HUES6 (cell line): Measurements from ENCODE around the gene DAGLA.

ENCODE experiments used
- H3K27ac ChIP-seq: 2 replicates; pipeline ENCODE4 v1.7.0; 2013; ENCODE audit warnings: low read depth, mild to moderate bottlenecking, low read length, inconsistent platforms
- H3K27me3 ChIP-seq: 2 replicates; pipeline ENCODE4 v1.6.1; 2013; ENCODE audit warnings: low read length; ENCODE audit not compliant: control insufficient read depth, insufficient read depth
- H3K36me3 ChIP-seq: 2 replicates; pipeline ENCODE4 v1.6.1; 2013; ENCODE audit warnings: low read length; ENCODE audit not compliant: control insufficient read depth, insufficient read depth
- H3K4me1 ChIP-seq: 2 replicates; pipeline ENCODE4 v1.6.1; 2013; ENCODE audit warnings: low read length; ENCODE audit not compliant: control insufficient read depth, insufficient read depth
- H3K4me3 ChIP-seq: 2 replicates; pipeline ENCODE4 v1.5.1; 2013; ENCODE audit warnings: low read depth, low read length
- H3K9ac ChIP-seq: one replicate; pipeline ENCODE4 v1.6.1; 2013; ENCODE audit warnings: mild to moderate bottlenecking, low read length
- H3K9me3 ChIP-seq: 2 replicates; pipeline ENCODE4 v1.6.1; 2013; ENCODE audit warnings: low read depth, low read length; ENCODE audit not compliant: control insufficient read depth, insufficient read depth

The DAGLA gene

DNA sequence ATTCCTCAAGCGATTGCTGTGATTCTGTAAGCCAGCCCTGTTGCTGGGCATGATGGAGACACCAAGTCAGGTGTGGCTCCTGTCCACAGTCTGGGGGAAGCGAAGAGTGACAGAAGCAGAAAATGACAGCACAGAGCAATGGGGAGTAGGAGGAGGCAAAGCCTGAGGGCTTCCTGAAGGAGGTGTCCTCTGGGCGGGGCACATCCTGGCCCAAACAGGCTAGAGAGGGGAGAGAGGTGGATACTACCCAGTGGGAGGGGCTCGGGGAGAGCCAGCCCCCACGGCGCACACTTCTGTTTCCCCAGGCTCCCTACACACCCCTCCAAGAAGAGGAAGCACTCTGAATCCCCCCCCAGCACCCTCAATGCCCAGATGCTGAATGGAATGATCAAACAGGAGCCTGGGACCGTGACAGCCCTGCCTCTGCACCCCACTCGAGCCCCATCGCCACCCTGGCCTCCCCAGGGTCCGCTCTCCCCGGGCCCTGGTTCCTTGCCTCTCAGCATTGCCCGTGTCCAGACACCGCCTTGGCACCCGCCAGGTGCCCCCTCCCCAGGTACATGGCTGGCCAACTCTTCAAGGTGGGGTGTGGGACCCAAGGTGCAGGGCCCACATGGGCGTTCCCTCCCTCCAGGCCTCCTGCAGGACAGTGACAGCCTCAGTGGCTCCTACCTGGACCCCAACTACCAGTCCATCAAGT, 91.2 kb downstream of the DAGLA start:
- Histone ChIP-seq H3K9ac (no peak overlapping the region), H3K4me3 (no peak overlapping the region), H3K4me1 (peaks cover 34% of the 10 kb centered on the region), H3K27me3 (no peaks in the 10 kb centered on the region), H3K9me3 (no peaks in the 10 kb centered on the region), H3K27ac (no peak overlapping the region), H3K36me3 (no peaks in the 10 kb centered on the region)

DNA sequence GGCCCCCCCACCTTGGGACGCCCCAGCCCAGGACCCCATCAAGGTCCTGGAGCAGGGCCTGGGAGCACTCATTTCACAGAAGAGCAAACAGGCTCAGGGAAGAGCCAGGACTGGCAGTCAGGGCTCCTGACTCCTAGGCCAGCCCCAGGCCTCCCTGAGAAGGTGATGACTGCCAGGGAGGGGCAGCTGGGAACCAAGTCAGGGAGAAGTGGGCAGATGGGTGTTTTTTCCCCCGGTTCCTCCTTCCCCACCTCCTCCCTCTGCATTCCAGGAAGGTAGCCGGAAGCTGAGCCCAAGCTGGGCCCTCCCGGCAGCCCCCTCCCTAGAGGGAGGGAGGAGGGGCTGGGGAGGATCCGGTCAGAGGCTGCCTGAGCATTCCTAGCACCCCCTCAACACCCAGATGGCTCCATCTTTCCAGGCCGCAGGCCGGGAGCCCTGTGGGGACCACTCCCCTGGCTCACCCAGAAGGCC, 91.8 kb downstream of the DAGLA start:
- Histone ChIP-seq H3K9me3 (no peaks in the 10 kb centered on the region), H3K4me3 (no peak overlapping the region), H3K9ac (no peak overlapping the region), H3K36me3 (no peaks in the 10 kb centered on the region), H3K4me1 (peaks cover 38% of the 10 kb centered on the region), H3K27ac (no peak overlapping the region; the same call in 1 of the 2 replicates), H3K27me3 (no peaks in the 10 kb centered on the region)

GRCh38 chr11:61773356-61773755, 93.2 kb downstream of the DAGLA start:
- Histone ChIP-seq H3K4me3 (no peak overlapping the region), H3K27me3 (no peaks in the 10 kb centered on the region), H3K9ac (no peak overlapping the region), H3K9me3 (no peaks in the 10 kb centered on the region), H3K4me1 (peaks cover 41% of the 10 kb centered on the region), H3K27ac (no peak overlapping the region), H3K36me3 (no peaks in the 10 kb centered on the region; the same call in 1 of the 2 replicates)

DNA sequence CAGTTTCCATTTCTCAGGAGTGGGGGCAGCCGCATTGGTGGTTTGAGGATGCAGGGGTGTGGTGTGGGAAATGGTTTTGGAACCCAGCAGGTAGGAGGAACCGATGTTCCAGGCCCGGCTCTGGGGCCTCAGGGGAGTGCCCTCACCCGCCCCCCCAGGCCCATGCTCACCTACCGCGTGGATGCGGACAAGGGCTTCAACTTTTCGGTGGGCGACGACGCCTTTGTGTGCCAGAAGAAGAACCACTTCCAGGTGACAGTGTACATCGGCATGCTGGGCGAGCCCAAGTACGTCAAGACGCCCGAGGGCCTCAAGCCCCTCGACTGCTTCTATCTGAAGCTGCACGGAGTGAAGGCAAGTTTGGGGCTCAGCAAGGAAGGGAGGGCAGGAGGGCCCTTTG, 93.6 kb downstream of the DAGLA start:
- H3K4me1 ChIP-seq, result peaks cover 41% of the 10 kb centered on the region
- H3K27ac ChIP-seq, result no peak overlapping the region
- no peak overlapping the region for H3K4me3 ChIP-seq
- H3K9ac ChIP-seq, result no peak overlapping the region
- no peaks in the 10 kb centered on the region for H3K27me3 ChIP-seq
- H3K36me3 ChIP-seq, result no peaks in the 10 kb centered on the region; the same call in 1 of the 2 replicates
- H3K9me3 ChIP-seq, result no peaks in the 10 kb centered on the region

DNA sequence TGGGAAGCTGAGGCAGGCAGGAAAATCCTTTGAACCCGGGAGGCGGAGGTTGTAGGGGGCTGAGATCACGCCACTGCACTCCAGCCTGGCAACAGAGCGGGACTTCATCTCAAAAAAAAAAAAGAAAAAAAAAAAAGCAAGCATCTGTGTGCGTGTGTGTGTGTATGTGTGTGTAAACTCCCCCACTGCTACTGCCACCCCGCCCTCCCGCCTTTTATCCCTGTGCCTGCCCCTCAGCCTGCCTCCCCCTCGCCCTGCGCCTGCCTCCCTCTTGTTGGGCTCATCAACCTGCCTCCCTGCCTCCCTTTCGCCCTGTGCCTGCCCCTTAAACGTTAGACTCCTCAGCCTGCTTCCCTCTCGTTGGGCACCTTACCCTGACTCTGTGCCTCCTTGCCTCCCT, 94.2 kb downstream of the DAGLA start:
- Histone ChIP-seq H3K9ac (no peak overlapping the region), H3K36me3 (no peaks in the 10 kb centered on the region; the same call in 1 of the 2 replicates), H3K9me3 (no peaks in the 10 kb centered on the region), H3K4me1 (peaks cover 39% of the 10 kb centered on the region), H3K4me3 (no peak overlapping the region), H3K27me3 (no peaks in the 10 kb centered on the region), H3K27ac (no peak overlapping the region)

GRCh38 chr11:61775106-61775505, 94.9 kb downstream of the DAGLA start:
- H3K4me3 ChIP-seq, result no peak overlapping the region
- H3K27me3 ChIP-seq, result no peaks in the 10 kb centered on the region
- no peak overlapping the region for H3K27ac ChIP-seq
- no peak overlapping the region for H3K9ac ChIP-seq
- H3K9me3 ChIP-seq, result no peaks in the 10 kb centered on the region
- H3K4me1 ChIP-seq, result peaks cover 34% of the 10 kb centered on the region
- H3K36me3 ChIP-seq, result peaks cover 5% of the 10 kb centered on the region; the same call in 1 of the 2 replicates

DNA sequence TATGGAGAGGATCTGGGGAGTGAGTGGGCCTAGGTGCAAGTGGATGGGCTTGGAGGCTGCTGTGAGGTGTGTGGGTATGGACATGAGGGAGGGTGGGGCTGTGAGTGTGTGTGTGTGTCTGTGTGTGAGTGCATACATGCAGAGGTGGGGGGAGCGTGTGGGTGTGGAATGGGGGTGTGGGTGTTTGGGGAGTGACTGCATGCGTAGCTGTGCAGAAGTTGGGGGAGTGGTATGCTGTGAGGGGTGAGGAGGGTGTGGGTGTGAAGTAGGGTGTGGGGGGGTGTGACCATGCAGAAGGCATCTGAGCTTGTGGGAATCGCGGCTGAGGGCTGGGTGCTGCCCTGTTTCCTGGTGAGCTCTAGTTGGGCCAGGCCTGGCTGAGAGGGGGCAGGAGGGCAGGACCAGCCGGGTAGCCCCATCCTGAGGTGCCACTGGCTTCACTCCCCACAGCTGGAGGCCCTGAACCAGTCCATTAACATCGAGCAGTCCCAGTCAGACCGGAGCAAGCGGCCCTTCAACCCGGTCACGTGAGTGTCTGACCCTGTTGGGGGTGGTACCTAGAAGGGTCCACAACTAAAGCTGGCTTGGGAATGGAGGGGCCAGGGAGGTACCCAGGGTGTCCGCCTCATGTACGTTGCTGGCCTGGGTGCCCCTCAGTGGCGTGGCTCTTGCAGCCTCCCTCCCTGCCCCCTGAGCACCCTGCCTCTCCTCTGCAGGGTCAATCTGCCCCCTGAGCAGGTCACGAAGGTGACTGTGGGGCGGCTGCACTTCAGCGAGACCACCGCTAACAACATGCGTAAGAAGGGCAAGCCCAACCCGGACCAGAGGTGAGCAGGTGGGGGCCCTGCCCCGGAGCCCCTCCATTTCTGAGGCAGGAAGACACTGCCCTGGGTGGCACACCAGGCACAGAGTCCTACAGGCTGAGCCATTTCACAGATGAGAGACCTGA, 95.7 kb downstream of the DAGLA start:
- Histone ChIP-seq H3K9me3 (no peaks in the 10 kb centered on the region), H3K9ac (no peak overlapping the region)

GRCh38 chr11:61776561-61777075, 96.4 kb downstream of the DAGLA start:
- Histone ChIP-seq H3K9me3 (no peaks in the 10 kb centered on the region), H3K36me3 (peaks cover 9% of the 10 kb centered on the region; the same call in 1 of the 2 replicates), H3K27me3 (no peaks in the 10 kb centered on the region), H3K4me3 (no peak overlapping the region), H3K9ac (no peak overlapping the region), H3K4me1 (peaks cover 27% of the 10 kb centered on the region), H3K27ac (no peak overlapping the region)

More for the DNA sequence above, 95.7 kb downstream of the DAGLA start:
- no peak overlapping the region for H3K27ac ChIP-seq
- H3K4me1 ChIP-seq, result peaks cover 34% of the 10 kb centered on the region
- H3K36me3 ChIP-seq, result peaks cover 7% of the 10 kb centered on the region; the same call in 1 of the 2 replicates
- H3K27me3 ChIP-seq, result no peaks in the 10 kb centered on the region
- H3K4me3 ChIP-seq, result no peak overlapping the region

DNA sequence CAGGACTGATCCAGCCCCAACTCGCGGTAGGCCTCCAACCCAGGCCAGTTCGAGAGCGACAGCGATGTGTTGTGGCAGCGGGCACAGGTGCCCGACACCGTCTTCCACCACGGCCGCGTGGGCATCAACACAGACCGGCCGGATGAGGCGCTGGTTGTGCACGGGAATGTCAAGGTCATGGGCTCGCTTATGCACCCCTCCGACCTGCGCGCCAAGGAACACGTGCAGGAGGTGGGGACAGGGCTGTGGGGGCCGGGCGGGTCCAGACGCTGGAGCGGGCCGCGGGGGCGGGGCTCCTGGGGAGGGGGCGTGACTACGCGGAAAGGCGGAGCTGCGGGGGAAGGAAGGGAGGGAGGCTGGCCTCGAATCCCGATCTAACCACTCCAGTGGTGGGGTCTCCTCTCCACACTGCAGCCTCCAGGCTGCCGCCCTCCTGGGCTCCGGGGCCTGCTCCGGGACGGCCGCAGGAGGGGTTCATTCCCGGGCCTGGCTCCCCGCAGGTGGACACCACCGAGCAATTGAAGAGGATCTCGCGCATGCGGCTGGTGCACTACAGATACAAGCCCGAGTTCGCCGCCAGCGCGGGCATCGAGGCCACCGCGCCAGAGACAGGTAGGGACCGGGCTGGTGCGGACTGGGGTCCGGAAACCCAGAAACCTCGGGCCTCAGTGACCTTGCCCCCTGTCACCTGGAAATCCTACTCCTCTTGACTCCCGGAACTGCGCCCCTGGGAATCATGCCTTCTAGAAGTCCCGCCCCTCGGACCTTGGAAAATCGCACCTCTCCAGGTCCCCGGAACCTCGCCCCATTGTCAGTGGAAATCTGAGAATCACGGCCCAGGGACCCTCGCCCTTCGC, 97.3 kb downstream of the DAGLA start:
- Histone ChIP-seq H3K9ac (no peak overlapping the region), H3K27me3 (no peaks in the 10 kb centered on the region), H3K4me1 (peaks cover 18% of the 10 kb centered on the region), H3K9me3 (no peaks in the 10 kb centered on the region), H3K36me3 (peaks cover 10% of the 10 kb centered on the region; the same call in 1 of the 2 replicates), H3K27ac (no peak overlapping the region), H3K4me3 (no peak overlapping the region)

GRCh38 chr11:61778357-61778886, 98.2 kb downstream of the DAGLA start:
- Histone ChIP-seq H3K27ac (no peak overlapping the region), H3K9ac (no peak overlapping the region), H3K4me1 (peaks cover 16% of the 10 kb centered on the region), H3K27me3 (no peaks in the 10 kb centered on the region), H3K4me3 (no peak overlapping the region), H3K9me3 (no peaks in the 10 kb centered on the region), H3K36me3 (peaks cover 19% of the 10 kb centered on the region; the same call in 1 of the 2 replicates)
